ENCODE results near the gene ATOX1. TPM values are rescaled to one million over a fixed set of nuclear protein-coding genes. Genes with fewer than 3 reads are reported as not detected.

ATOX1 gene
- total and polyA plus RNA-seq, 2 of the 13 experiments (the other 11 are each of a cell fraction or from before 2014, with no cell fraction given) = 62.4 to 124 TPM

DNA sequence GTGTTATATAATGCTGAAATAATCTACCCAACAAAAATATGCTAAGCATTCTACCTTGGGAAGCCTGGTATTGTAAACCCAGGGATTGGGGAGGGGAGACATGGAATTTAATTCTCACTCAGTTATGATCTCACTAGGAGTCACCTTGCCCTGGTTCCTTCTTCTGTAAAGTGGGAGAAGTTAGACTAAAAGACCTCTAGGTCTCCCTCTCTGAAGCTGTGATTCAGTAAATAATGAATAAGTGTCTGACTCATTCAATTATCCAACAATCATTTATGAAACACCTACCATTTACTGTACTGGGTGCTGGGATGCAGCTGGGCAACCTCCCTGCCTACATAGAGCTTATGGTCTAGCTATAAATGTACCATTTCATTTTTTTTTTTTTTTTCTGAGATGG lies 51.5 kb downstream of the ATOX1 start:
- H3K79me2 ChIP-seq (ENCODE audit: insufficient read depth, low read length) = no peaks in the 10 kb centered on the region
- intact Hi-C loops (cut with micrococcal nuclease; ENCODE audit: unreplicated experiment) (no loop called here), in situ Hi-C loops (cut with HindIII; ENCODE audit: extremely low pct_ligation_motif_present, low pct_unique_long_range_greater_than_20kb) (no loop called here)
- DNase-seq (ENCODE audit: low spot score) (no peak), FAIRE-seq (no peak), ATAC-seq (no peak)
- H2AFZ ChIP-seq (ENCODE audit: low read length) = no peak overlapping the region
- no peak overlapping the region for H3K9ac ChIP-seq (ENCODE audit: insufficient read depth, low read depth, low read length)
- no peaks in the 10 kb centered on the region for H3K9me3 ChIP-seq (ENCODE audit: low read length)
- TF ChIP-seq, protein P1, sequence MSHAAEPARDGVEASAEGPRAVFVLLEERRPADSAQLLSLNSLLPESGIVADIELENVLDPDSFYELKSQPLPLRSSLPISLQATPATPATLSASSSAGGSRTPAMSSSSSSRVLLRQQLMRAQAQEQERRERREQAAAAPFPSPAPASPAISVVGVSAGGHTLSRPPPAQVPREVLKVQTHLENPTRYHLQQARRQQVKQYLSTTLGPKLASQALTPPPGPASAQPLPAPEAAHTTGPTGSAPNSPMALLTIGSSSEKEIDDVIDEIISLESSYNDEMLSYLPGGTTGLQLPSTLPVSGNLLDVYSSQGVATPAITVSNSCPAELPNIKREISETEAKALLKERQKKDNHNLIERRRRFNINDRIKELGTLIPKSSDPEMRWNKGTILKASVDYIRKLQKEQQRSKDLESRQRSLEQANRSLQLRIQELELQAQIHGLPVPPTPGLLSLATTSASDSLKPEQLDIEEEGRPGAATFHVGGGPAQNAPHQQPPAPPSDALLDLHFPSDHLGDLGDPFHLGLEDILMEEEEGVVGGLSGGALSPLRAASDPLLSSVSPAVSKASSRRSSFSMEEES (CRISPR knock-in tag; IDR thresholded peaks at IDR 0.05) = no peak
- TF ChIP-seq, protein P2, sequence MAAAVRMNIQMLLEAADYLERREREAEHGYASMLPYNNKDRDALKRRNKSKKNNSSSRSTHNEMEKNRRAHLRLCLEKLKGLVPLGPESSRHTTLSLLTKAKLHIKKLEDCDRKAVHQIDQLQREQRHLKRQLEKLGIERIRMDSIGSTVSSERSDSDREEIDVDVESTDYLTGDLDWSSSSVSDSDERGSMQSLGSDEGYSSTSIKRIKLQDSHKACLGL (CRISPR knock-in tag; IDR thresholded peaks at IDR 0.05) = no peak
- TF ChIP-seq NR2F1 (CRISPR knock-in tag; IDR thresholded peaks at IDR 0.05) (no peak), ZNF30 (CRISPR knock-in tag; IDR thresholded peaks at IDR 0.05) (no peak), PAWR (CRISPR knock-in tag; IDR thresholded peaks at IDR 0.05; ENCODE audit: borderline replicate concordance) (no peak), MXI1 (IDR thresholded peaks at IDR 0.05; ENCODE audit: borderline replicate concordance, low read depth, low read length) (no peak), FOXM1 (CRISPR knock-in tag; IDR thresholded peaks at IDR 0.05) (no peak), ZNF7 (CRISPR knock-in tag; IDR thresholded peaks at IDR 0.05) (no peak), ZNF598 (CRISPR knock-in tag; IDR thresholded peaks at IDR 0.05; ENCODE audit: borderline replicate concordance) (no peak), PHF20 (CRISPR knock-in tag; IDR thresholded peaks at IDR 0.05) (no peak), IRX3 (CRISPR knock-in tag; IDR thresholded peaks at IDR 0.05; ENCODE audit: borderline replicate concordance, low read depth) (no peak), BCL6 (CRISPR knock-in tag; IDR thresholded peaks at IDR 0.05) (no peak), NCOA5 (CRISPR knock-in tag; IDR thresholded peaks at IDR 0.05) (no peak), MED1 (CRISPR knock-in tag; IDR thresholded peaks at IDR 0.05) (no peak), RNF2 (conservative IDR thresholded peaks at IDR 0.05; ENCODE audit: low read depth) (no peak)
- TF ChIP-seq, protein P3, sequence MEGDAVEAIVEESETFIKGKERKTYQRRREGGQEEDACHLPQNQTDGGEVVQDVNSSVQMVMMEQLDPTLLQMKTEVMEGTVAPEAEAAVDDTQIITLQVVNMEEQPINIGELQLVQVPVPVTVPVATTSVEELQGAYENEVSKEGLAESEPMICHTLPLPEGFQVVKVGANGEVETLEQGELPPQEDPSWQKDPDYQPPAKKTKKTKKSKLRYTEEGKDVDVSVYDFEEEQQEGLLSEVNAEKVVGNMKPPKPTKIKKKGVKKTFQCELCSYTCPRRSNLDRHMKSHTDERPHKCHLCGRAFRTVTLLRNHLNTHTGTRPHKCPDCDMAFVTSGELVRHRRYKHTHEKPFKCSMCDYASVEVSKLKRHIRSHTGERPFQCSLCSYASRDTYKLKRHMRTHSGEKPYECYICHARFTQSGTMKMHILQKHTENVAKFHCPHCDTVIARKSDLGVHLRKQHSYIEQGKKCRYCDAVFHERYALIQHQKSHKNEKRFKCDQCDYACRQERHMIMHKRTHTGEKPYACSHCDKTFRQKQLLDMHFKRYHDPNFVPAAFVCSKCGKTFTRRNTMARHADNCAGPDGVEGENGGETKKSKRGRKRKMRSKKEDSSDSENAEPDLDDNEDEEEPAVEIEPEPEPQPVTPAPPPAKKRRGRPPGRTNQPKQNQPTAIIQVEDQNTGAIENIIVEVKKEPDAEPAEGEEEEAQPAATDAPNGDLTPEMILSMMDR (CRISPR knock-in tag; IDR thresholded peaks at IDR 0.05) = no peak
- TF ChIP-seq, protein P4, sequence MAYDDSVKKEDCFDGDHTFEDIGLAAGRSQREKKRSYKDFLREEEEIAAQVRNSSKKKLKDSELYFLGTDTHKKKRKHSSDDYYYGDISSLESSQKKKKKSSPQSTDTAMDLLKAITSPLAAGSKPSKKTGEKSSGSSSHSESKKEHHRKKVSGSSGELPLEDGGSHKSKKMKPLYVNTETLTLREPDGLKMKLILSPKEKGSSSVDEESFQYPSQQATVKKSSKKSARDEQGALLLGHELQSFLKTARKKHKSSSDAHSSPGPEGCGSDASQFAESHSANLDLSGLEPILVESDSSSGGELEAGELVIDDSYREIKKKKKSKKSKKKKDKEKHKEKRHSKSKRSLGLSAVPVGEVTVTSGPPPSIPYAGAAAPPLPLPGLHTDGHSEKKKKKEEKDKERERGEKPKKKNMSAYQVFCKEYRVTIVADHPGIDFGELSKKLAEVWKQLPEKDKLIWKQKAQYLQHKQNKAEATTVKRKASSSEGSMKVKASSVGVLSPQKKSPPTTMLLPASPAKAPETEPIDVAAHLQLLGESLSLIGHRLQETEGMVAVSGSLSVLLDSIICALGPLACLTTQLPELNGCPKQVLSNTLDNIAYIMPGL (CRISPR knock-in tag; IDR thresholded peaks at IDR 0.05; ENCODE audit: borderline replicate concordance in 1 of 2, low read depth in 1 of 2) = no peak
- peaks cover 38% of the 10 kb centered on the region for H3K4me1 ChIP-seq (ENCODE audit: insufficient read depth, low read length)
- H3K27me3 ChIP-seq (ENCODE audit: control insufficient read depth in 1 of 2, insufficient read depth in 2 of 2, low read length in 2 of 2) = no peaks in the 10 kb centered on the region; a peak in 1 of 5 replicates
- CTCF ChIA-PET (ENCODE audit: low intra/inter-chr PET ratio, low total read pairs) = interaction anchor here (0.7 kb wide), 1 partner anchor 298 kb away, joined by 4 read pairs; no protein-coding TSS in a partner anchor
- no peaks in the 10 kb centered on the region for H3K36me3 ChIP-seq (replicated peaks in 1 of 2; ENCODE audit: control insufficient read depth in 1 of 2, insufficient read depth in 2 of 2, low read length in 2 of 2)
- H3K4me3 ChIP-seq (replicated peaks in 1 of 3; ENCODE audit: insufficient read depth in 1 of 3, low read depth in 2 of 3, low read length in 3 of 3) = no peak overlapping the region
- H3K4me2 ChIP-seq (ENCODE audit: low read depth, low read length) = no peak overlapping the region
- BruUV-seq (replicated peaks) = no TSS peak
- POLR2A ChIA-PET = no interaction called here
- H4K20me1 ChIP-seq (ENCODE audit: insufficient read depth, low read length) = no peaks in the 10 kb centered on the region
- no peak overlapping the region for H3K27ac ChIP-seq (ENCODE audit: extremely low read length, insufficient read depth, low read length)

All from HepG2 (cell line).